GM21381 (cell line): Measurements from ENCODE around the gene SENP6.
"Not testable (repeated sequence)": the region's sequence is repeated elsewhere in the genome, so short reads cannot be mapped to it uniquely, and the experiment has no call there.

Experiments
- ATAC-seq: cut with Tn5 transposase; IDR thresholded peaks from one replicate; pipeline ENCODE4 v1.9.1; 2021; ENCODE audit warnings: mild to moderate bottlenecking, moderate library complexity; ENCODE audit not compliant: unreplicated experiment

The SENP6 gene, protein sequence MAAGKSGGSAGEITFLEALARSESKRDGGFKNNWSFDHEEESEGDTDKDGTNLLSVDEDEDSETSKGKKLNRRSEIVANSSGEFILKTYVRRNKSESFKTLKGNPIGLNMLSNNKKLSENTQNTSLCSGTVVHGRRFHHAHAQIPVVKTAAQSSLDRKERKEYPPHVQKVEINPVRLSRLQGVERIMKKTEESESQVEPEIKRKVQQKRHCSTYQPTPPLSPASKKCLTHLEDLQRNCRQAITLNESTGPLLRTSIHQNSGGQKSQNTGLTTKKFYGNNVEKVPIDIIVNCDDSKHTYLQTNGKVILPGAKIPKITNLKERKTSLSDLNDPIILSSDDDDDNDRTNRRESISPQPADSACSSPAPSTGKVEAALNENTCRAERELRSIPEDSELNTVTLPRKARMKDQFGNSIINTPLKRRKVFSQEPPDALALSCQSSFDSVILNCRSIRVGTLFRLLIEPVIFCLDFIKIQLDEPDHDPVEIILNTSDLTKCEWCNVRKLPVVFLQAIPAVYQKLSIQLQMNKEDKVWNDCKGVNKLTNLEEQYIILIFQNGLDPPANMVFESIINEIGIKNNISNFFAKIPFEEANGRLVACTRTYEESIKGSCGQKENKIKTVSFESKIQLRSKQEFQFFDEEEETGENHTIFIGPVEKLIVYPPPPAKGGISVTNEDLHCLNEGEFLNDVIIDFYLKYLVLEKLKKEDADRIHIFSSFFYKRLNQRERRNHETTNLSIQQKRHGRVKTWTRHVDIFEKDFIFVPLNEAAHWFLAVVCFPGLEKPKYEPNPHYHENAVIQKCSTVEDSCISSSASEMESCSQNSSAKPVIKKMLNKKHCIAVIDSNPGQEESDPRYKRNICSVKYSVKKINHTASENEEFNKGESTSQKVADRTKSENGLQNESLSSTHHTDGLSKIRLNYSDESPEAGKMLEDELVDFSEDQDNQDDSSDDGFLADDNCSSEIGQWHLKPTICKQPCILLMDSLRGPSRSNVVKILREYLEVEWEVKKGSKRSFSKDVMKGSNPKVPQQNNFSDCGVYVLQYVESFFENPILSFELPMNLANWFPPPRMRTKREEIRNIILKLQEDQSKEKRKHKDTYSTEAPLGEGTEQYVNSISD

DNA sequence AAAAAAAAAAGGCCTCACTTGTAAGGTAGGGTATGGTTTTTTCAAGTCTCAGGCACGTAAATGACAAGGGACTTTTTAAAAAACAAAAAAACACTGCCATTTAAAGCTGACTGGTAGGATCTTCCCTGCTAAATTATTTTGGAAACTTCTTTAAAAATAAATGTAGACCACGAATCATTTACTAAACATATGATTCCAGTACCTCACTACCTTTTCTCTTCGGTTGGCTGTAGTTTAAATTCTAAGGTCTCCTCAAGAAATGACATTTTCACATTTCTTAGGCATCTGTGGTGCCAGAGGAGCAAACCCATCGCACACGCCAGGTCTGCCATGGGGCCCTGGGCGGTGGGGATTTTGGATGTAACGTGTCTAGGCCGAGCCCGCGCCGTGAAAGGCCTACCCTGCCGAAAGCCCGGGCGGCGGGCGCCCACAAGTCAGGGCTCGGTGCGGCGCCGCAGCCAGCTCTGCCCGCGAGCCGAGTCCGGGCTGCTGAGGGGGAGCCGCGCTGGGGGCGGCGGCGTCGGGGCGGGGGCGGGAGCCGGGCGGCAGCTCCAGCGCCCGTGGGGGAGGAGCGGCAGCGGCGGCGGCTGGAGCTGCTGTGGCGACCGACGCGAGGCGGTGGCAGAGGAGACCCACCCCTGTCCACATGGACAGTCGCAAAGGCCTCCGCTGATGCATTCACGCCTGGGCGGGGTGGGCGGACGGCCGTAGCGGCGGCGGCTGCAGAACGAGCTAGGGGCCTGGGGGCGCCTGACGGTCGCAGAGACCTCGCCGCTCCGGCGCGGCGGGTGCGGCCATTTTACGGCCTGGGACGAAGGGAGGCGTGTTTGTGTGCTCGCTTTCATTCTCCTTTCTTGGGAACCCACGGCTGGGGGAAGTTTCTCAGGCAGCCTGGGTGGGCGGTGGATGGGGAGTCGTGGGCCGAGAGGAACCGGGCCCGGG, at the start of gene SENP6:
TSS of gene SENP6 (plus strand) at position 577 of the 942 bp plus-strand sequence. CDS start 645 bp downstream, outside the sequence.
- ATAC-seq = peak; percentile 76

DNA sequence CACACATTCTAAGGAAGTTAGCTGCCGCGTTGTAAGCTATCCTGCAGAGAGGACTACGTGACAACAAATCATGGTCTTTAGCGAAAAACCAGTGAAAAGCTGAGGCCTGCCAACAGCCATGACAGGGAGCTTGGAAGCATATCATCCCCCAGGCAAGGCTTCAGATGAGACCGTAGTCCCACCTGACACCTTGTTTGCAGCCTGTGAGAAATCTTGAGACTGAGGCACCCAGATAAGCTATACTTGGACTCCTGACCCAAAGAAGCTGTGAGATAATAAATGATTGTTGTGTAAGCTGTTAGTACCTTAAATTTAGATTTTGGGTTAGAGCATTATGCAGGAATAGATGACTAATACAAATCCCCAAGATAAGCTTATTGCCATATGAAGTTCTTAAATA, 45.4 kb upstream of the SENP6 start:
- no peak for ATAC-seq

DNA sequence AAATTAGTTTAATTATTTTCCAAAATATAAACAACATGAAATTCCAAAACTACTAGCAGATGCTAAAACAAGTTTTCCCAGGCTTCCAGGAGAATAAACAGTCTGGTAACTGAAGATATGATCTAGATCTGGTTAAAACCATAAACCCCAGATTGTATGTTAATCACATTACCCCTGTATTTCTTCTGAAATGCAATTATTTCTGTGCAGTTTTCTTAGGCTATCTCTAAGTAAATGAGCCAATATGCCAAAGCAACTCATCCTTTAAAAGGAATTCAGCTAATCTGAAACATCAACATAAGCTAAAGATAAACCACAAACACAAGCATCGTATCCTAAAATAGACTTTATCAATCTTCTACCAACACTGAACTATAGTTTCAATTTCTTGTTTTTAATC, 44.6 kb upstream of the SENP6 start:
- no peak for ATAC-seq

DNA sequence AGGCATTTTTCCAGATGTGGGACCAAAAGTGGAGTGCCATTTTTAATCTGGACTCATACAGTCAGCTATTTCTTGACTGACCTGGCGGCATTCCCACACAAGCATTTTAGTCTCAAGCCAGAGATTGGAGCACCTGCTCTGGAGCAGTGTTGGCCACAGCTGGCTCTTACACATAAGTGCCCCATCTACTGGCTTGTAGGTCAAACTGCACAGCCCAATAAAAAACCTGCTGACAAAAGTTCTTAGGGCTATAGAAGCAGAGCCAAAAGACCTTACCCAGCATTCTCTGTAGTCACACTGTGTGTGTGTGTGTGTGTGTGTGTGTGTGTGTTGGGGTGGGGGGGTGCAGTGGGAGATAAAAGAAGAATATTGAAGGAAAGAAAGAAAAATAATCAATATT, 38.6 kb upstream of the SENP6 start:
- ATAC-seq = peak; percentile 92

DNA sequence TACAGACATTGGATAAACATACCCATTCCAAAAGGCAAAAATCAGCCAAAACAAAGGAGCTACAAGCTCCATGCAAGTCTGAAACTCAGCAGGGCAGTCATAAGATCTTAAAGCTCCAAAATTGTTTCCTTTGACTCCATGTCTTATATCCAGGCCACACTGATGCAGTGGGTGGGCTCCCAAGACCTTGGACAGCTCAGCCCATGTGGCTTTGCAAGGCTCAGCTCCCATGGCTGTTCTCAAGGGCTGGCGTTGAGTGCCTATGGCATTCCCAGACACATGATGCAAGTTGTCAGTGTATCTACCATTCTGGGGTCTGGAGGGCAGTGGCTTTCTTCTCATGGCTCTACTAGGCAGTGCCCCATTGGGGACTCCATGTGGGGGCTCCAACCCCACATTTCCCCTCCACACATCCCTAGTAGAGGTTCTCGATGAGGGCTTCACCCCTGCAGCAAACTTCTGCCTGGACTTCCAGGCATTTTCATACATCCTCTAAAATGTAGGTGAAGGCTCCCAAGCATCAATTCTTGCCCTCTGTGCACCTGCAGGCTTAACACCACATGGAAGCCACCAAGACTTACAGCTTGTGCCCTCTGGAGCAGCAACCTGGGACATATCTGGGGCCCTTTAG, 35.4 kb upstream of the SENP6 start:
- no peak for ATAC-seq

DNA sequence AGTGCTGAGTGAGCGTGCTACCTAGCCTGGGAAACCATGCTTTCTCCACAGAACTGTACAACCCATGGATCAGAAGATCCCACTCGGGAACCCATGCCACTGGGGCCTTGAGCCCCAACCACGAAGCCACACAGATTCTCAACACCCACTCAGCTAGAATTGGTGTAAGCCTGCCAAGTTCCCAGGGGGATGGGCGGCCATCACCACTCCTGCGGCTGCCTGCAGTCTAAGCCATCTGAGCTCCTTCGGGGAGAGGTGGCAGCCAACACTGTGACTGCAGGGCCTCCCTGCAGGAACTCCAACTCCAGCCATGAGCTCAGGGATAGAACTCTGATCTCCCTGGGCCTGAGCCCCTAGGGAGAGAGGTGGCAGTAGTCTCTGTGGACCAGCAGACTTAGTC, 33.6 kb upstream of the SENP6 start:
- no peak for ATAC-seq

DNA sequence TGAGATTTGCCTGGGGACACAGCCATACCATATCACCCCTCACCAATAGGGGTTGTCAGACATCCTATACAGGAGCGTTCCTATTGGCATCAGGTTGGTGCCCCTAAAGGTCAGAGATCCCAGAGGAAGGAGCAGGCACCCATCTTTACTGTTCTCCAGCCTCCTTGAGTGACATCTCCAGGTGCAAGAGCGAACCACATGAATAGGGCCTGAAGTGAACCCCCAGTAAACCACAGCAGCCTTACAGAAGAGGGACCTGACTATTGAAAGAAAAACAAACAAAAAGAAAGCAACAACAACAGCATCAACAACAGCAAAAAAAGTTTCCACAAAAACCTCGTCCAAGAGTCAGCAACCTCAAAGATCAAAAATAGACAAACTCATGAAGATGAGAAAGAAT, 32.7 kb upstream of the SENP6 start:
- ATAC-seq = no peak

DNA sequence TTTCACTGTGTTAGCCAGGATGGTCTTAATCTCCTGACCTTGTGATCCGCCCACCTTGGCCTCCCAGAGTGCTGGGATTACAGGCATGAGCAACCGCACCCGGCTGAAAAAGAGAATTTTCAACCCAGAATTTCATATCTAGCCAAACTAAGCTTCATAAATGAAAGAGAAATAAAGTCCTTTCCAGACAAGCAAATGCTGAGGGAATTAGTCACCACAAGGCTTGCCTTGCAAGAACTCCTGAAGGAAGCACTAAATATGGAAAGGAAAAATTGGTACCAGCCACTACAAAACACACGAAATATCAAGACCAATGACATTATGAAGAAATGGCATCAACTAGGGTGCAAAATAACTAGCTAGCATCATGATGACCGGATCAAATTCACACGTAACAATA, 31.0 kb upstream of the SENP6 start:
- not testable (repeated sequence) for ATAC-seq

DNA sequence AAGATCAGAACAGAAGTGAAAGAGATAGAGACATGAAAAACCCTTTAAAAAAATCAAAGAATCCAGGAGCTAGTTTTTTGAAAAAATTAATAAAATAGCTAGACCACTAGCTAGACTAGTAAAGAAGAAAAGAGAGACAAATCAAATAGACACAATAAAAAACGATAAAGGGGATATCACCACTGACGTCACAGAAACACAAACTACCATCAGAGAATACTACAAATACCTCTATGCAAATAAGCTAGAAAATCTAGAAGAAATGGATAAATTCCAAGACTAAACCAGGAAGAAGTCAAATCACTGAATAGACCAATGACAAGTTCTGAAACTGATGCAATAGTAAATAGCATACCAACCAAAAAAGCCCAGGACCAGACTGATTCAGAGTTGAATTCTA, 29.6 kb upstream of the SENP6 start:
- no peak for ATAC-seq

DNA sequence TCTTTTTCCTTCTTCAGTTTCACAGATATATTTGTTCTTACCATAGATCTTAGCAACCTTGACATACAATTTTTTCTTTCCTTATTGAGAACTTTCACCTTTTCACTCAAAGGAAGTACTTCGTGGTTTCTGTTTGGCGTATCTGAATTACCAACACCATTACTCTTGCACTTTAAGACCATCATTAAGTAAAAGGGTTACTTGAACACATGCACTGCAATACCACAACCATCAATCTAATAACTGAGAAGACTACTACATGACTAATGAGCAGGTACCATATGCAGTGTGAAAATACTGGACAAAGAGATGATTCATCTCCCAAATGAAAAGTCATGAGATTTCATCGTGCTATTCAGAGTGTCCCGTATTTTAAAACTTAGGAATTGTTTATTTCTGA, 21.7 kb upstream of the SENP6 start:
- ATAC-seq = peak; percentile 90

DNA sequence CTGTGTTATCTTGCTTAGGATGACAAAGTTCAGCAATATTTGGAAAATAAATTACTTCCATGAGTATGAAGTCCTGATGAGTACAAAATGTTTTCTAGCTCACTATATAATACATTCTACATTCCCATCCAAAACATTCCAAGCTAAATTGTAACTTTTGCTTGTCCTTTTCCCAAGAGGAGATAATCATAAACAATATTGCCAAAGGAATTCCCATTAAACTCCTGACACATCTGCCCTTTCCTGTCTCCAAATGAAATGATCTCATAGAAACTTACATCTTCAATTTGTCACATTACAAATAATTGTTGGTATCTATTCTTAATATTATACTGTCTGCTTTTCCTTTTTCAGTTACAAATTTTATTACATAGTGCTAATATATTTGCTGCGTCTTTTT, 20.4 kb upstream of the SENP6 start:
- no peak for ATAC-seq

DNA sequence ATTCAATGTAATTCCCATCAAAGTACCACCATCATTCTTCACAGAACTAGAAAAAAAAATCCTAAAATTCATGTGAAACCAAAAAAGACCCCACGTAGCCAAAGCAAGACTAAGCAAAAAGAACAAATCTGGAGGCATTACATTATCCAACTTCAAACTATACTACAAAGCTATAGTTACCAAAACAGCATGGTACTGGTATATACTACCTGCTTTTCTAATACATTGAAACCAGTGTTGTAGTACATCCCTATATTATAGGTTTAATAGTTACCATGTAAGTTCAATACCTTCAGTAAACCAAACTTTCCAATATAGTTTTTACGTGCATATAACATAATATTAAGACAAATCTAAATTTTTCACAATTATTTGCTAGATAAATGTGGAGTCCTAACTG, 17.1 kb upstream of the SENP6 start:
- not testable (repeated sequence) for ATAC-seq

DNA sequence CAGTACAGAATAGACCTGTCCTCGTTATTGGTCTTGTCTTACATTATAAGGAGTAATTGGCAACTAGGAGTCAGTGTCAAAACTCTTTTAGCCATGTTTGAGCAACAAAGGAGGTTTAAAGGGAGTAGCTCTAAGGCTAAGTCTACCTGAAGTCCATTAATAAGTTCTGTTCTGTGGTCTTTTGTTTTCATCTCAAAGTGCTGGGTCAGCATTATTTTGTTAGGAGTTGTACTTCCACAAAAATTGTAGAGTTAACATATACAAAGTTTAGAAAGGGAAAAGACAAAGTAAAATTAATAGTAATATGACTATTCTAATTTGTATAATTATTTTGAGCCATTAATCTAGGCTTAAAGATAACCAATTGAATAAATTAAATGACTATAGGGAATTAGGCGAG, 12.7 kb upstream of the SENP6 start:
- ATAC-seq = no peak

DNA sequence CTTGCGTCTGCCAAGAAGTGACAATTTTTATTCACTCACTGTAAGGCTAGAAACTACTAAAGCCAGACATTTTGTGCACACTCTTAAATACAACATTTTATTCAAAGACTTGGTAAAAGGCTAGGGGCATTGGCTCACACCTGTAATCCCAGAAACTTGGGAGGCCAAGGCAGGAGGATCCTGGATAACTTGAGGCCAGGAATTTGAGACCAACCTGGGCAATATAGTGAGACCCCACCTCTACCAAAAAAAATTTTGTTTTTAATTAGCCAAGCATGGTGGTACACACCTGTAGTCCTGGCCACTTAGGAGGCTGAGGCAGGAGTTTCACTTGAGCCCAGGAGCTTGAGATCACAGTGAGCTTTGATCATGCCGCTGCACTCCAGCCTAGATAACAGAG, 11.3 kb upstream of the SENP6 start:
- no peak for ATAC-seq

DNA sequence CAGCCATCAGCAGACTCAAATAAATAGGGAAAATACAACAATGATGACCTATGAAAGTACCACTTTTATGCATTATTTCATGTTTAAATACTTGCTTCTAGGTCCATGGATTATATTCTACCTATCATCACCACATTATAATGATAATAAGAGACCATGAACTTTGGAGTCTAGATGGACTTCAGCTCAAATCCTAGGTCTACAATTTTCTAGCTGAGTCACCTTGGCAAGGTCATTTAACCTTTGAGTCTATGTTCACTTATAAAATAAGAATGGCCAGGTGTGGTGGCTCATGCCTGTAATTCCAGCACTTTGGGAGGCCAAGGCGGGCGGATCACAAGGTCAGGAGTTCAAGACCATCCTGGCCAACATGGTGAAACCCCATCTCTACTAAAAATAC, 5.3 kb upstream of the SENP6 start:
- not testable (repeated sequence) for ATAC-seq

DNA sequence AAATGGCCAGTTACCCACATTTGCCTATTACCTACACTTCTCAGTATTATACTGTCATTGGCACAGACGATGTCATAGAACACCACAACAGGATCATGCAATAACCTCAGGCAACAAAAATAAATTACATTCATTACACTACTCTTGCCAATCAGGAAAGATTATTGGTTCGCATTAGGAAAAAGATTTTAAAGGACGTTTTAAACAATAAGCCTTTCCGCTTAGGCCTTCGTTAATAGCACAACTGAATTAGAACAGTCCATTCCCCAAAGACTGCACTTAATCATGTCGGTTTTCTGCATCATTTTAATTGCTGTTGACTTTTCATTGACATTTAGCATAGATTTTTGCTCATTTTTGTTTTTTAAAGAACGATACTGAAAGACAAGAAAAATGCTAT, 912 bp upstream of the SENP6 start:
- ATAC-seq = no peak

DNA sequence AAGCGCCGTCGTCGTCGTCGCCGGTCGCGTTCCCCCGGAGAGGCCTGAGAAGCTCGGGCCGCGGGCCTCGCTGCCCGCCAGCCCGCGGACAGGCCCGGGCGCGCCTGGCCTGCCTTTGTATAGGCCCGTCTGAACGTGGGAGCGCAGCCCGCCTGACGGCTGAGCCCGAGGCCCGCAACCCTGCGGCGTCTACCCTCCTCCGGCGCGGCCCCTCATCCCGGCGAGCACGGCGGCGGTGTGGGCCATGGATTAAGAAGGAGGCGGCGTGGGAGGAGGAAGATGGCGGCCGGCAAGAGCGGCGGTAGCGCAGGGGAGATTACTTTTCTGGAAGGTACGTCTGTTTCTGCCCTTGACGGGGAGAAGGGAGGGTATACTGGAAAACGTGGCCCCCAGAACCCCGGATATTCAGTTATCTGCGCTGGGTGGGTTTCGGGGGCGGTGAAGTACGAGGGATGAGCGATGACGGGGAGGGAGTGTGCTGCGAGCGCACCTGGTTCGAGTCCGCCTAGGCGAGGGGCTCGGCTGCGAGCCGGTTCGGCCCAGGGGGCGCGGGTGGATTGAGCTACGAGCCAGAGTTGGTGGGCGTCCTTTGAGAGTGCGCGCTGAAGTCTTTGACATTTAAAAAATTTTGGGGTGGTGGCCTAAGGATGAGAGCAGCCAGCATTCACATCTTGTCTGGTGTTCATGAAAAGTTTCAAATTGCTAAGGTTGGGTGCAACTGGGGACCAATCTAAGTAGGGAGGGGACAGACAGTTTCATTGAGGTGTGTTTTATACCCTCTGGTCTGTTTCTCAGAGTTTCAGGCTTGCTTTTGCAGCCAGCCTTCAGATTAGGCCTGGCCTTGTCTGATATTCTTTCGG, 796 bp downstream of the SENP6 start:
- ATAC-seq = peak; percentile 32

DNA sequence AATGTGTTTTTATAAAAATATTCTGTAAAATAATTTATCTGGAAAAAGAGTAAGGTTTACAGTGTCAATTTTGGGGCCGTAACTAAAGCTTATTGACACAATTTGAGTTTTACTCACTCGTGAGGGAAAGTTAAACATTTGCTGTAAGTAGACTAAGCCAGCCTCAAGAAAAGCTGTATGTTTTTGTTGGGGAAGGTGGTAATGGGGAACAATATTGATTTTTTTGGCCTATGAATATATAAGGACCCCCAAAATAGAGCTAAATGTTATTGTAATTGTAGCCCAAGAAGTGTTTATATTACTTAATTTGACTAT, 1.4 kb downstream of the SENP6 start:
- ATAC-seq = no peak

DNA sequence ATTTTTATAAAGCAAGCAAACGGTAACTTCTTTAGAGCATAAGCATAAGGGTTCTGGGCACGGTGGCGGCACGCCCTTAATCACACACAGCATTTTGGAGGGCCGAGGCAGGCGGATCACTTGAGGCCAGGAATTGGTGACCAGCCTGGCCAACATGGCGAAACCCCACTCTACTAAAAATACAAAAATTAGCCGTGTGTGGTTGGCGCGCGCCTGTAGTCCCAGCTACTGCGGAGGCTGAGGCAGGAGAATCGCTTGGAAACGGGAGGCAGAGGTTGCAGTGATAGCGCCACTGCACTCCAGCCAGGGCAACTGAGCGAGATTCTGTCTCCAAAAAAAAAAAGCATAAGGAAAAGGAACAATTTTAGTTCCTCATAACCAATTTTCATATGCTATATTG, 2.6 kb downstream of the SENP6 start:
- no peak for ATAC-seq
